AG10803 (cell line): ENCODE data around the gene PRSS53.
A peak's percentile ranks its signal among the peaks of the same experiment; 100 is the strongest.

Experiments used
- DNase-seq: peaks from one replicate; pipeline ENCODE4 v3.0.0; 2010; ENCODE audit warnings: low read depth
- H3K4me3 ChIP-seq: 2 replicates; pipeline ENCODE4 v1.5.1; 2011; ENCODE audit warnings: mild to moderate bottlenecking, low read length, control low read depth
- TF ChIP-seq, protein P1 (sequence below): conservative IDR thresholded peaks from 2 replicates; pipeline ENCODE4 v1.5.1; 2011; ENCODE audit warnings: mild to moderate bottlenecking, low read length, control low read depth, inconsistent platforms

Gene PRSS53

DNA sequence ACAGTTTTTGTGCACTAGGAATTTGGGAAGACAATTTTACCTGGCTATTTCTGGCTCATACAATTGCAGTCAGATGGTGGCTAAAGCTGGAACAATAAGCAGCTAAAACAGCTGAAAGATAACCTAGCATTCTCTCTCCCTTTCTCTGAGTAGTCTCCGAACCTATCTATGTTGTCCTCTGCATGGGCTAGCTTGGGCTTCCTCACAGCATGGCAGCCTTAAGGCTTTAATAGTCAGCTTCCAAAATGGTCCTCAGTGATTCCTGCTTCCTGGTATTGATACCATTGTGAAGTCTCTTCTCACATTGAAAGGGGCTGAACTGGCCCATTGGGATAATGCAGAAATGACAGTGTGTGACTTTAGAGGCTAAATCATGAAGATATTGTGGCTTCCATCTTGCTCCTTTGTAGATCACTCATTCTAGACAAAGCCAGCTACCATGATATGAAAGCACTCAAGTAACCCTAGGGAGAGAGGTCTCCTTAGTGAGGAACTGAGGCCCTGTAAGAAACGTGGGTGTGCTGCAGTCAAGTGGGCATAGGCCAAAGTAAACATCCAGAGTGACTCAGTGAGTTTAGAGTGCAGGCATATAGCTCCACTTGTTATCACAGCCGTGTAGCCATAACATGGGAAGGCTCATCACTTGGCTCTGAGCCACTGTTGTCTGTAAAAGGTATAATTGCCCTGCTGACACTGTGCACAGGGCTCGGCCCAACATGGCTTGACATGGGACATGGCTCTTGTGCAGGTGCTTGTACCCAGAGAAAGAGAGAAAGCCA is 11.3 kb upstream of the PRSS53 start:
- no peak for DNase-seq
- H3K4me3 ChIP-seq, result no peak overlapping the region
- TF ChIP-seq, protein P1, sequence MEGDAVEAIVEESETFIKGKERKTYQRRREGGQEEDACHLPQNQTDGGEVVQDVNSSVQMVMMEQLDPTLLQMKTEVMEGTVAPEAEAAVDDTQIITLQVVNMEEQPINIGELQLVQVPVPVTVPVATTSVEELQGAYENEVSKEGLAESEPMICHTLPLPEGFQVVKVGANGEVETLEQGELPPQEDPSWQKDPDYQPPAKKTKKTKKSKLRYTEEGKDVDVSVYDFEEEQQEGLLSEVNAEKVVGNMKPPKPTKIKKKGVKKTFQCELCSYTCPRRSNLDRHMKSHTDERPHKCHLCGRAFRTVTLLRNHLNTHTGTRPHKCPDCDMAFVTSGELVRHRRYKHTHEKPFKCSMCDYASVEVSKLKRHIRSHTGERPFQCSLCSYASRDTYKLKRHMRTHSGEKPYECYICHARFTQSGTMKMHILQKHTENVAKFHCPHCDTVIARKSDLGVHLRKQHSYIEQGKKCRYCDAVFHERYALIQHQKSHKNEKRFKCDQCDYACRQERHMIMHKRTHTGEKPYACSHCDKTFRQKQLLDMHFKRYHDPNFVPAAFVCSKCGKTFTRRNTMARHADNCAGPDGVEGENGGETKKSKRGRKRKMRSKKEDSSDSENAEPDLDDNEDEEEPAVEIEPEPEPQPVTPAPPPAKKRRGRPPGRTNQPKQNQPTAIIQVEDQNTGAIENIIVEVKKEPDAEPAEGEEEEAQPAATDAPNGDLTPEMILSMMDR, result no peak

DNA sequence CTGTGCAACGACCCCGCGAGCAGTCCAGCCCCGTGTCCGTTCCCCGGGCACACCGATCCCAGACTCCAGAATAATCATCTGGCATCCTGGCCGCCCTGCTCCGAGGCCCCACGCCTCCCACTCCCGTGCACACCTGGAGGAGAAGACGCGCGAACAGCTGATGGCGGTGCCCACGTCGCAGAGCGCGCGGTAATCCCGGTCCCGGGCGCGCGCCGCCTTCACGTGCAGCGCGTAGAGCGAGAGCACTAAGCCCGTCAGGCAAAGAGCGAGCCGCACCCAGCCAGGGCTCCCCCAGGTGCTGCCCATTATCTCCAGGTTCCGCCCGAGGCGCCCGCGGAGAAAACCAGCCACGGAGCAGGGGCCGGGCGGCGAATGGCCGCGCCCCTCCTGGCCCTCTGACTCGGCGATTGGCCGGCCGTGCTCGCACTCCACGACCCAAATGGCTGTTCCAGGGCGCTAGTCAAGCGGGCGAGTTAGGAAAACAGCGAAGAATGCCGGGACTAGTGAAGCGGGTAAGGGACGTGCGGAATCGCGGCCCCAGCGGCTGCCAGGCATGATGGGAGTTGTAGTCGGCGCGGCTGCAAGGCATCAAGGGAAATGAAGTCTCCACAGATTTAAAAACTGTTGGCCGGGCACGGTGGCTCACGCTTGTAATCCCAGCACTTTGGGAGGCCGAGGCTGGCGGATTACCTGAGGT is 5.8 kb upstream of the PRSS53 start, which contains the start of gene VKORC1:
Gene VKORC1 (minus strand): TSS at position 374 of the 697 bp plus-strand sequence. CDS start 68 bp downstream, at position 306.
- DNase-seq, result peak; percentile 97
- TF ChIP-seq, protein P1, result no peak; the same call in 1 of the 2 replicates
- H3K4me3 ChIP-seq, result peak within 1 kb of the TSS; percentile 93

DNA sequence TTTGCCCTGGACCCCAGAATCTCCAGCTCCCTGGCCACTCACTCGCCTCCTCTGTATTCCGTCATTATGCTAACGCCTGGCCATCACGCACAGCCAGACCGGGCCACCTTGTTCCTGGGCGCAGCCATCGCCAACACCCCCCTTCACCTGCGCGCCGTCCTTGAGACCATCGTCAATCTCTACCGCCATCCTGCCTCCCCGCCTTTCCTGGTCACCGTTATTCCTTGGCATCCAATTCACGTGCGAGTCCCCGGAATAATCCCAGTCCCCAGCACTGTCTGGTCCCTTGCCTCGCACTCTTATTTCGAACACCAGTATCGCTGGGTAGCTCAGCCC is 5.3 kb upstream of the PRSS53 start:
- TF ChIP-seq, protein P1, result no peak
- peak overlapping the region; percentile 93 for H3K4me3 ChIP-seq
- no peak for DNase-seq

DNA sequence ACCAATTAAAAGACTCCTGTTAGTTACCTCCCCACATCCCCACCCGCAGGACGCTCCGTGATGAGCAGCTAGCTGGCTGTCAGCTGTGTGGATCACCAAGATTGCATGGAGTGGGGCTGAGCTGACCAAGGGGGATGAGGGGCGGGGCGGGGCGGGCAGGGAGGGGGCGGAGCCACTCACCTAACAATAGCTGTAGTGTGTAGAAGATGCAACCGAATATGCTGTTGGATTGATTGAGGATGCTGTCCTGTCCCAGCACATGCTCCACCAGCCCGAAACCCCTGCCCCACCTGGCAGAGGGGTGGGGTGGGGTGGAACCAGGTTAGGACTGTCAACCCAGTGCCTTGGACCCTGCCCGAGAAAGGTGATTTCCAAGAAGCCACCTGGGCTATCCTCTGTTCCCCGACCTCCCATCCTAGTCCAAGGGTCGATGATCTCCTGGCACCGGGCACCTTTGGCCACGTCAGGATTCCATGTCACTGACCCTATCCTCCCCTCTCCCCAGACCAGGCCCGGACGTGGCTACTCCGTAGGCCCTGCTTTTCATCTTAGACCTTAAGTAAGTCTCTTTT is 4.5 kb upstream of the PRSS53 start:
- H3K4me3 ChIP-seq, result peak overlapping the region; percentile 93
- TF ChIP-seq, protein P1, result no peak
- DNase-seq, result peak; percentile 31

DNA sequence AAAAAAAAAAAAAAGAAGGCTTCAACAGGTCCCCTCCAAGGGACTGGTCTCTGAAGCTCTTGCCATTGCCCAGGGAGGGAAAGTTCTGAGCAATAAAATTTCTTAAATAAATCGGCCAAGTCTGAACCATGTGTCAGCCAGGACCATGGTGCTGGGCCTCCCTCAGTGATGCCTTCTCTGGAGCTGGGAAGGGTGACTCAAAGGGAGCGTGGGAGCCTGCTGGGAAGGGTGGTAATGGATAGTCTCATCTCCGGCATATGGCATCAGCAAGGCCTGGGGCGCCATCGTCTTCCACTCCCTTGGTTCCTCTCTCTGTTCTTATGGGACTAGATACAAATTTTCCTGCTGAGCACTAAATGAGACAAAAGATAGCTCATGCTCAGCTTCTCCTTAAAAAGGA is 3.6 kb upstream of the PRSS53 start:
- DNase-seq, result peak; percentile 44
- TF ChIP-seq, protein P1, result no peak
- no peak overlapping the region for H3K4me3 ChIP-seq

DNA sequence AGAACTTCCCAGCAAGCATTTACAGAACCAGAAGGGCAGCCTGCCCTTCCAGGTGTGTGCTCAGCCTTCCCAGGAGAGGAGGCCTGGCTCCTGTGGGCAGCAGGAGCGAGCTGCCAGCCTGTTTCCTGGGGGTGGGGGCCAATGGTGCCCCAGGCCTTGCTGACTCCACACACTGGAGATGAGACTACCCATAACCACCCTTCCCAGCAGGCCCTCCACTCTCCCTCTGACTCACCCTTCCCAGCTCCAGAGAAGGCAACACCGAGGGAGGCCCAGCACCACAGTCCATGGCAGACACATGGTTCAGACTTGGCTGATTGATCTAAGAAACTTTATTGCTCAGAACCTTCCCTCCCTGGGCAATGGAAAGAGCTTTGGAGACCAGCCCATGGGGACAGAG is 1.8 kb upstream of the PRSS53 start:
- DNase-seq, result peak; percentile 42
- TF ChIP-seq, protein P1, result no peak

More for the DNA sequence above, 1.8 kb upstream of the PRSS53 start:
- H3K4me3 ChIP-seq, result no peak overlapping the region
